ENCODE data around the gene IMPDH2.

DNA sequence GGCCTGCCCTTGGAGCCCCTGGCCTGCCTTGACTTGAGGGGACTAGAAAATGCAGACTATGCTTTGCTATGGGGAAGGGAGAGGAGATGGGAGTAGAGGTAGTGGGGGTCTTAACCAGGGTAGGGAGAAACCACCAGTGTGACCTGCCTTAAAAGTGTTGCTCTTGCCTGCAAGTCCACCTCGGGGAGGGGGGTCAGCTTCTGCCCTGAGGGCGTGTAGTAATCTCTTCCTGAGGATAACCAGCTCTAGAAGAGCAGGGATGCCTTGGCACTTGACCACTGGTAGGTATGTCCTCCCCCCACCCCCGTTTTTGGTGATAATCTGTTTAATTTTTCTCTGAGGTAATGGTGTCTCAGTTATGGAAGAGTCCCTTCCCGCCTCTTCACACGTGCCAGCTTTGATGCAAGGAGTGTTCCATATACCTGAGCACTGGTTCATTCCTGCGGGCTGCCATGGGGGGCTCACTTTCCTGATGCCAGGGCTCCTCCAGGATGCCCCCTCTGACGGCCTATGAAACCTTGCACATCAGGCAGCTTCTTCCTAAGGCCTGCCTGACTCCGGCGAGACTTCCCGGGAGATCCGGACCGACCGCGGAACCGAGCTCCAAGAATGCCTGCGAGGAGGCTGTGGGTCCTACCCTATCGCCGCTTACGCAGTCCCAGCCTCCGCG is 39.9 kb downstream of the IMPDH2 start:
- TF ChIP-seq CTCF (IDR thresholded peaks at IDR 0.05) = no peak
- TF ChIP-seq POLR2A (IDR thresholded peaks at IDR 0.05) = no peak

Measured in body of pancreas (tissue), 4 donors.